GM13977 (cell line): ENCODE results near the gene HERC2.
"Not testable (repeated sequence)": the region's sequence is repeated elsewhere in the genome, so short reads cannot be mapped to it uniquely, and the experiment has no call there.

Source experiments
- DNase-seq: peaks from one replicate; pipeline ENCODE4 v3.0.0; 2012; ENCODE audit warnings: low spot score
- in situ Hi-C: fragments of 300-500 bp; cut with MboI; formaldehyde crosslinking; loops from one replicate; pipeline ENCODE4 v1.12.0; 2022; ENCODE audit warnings: low sequenced_read_pairs, low pct_unique_long_range_greater_than_20kb, mixed read lengths, inconsistent platforms; ENCODE audit not compliant: unreplicated experiment
- TF ChIP-seq, protein P1 (sequence below): IDR thresholded peaks from 2 replicates; pipeline ENCODE4 v1.5.1; 2012; ENCODE audit warnings: mild to moderate bottlenecking, control low read depth; ENCODE audit not compliant: insufficient read depth; ENCODE audit errors: extremely low read depth, missing control alignments

HERC2 gene

DNA sequence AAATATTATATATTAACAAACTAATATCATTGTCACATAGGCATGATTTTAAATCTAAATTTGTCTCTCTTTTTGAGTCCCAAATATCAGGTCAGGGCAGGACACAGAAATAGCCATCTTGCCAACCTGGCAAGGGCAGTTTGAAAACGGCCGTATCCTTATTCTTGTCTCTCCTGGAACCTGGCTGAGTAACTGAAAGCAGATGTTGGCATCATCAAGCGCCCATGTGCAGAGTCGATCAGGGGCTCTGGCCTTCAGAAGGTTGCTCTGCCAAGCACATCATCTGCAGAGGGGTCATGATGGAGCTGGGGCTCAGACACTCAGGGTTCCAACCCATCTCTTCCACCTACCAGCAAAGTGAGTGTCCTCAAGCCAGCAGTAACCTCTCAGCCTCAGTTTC lies 167.7 kb downstream of the HERC2 start:
- TF ChIP-seq, protein P1, sequence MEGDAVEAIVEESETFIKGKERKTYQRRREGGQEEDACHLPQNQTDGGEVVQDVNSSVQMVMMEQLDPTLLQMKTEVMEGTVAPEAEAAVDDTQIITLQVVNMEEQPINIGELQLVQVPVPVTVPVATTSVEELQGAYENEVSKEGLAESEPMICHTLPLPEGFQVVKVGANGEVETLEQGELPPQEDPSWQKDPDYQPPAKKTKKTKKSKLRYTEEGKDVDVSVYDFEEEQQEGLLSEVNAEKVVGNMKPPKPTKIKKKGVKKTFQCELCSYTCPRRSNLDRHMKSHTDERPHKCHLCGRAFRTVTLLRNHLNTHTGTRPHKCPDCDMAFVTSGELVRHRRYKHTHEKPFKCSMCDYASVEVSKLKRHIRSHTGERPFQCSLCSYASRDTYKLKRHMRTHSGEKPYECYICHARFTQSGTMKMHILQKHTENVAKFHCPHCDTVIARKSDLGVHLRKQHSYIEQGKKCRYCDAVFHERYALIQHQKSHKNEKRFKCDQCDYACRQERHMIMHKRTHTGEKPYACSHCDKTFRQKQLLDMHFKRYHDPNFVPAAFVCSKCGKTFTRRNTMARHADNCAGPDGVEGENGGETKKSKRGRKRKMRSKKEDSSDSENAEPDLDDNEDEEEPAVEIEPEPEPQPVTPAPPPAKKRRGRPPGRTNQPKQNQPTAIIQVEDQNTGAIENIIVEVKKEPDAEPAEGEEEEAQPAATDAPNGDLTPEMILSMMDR: no peak
- in situ Hi-C loops: no loop called here
- DNase-seq: no peak

DNA sequence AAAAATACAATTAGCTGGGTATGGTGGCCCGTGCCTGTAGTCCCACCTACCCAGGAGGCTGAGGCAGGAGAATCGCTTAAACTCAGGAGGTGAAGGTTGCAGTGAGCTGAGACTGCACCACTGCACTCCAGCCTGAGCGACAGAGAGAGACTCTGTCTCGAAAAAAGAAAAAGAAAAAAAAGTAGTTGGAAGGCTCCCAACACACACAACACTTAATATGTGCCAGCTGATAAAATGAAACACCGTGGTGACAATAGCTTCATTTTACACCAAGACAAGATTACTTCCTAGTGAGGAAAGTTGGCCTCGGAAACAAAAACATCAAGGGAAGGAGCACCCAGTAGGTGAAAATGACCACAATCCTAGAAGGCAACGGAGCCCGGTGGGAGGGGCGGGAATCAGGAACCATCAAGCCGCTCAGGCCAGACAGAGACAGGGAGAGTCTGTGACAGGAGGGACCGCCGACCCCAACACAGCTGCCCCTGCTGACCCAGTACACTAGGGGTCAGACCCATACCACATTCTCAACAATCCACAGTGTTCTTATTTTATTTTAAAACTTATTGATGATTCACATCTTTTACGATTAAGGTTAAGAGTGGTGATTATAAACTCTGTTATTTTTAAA lies 168.4 kb downstream of the HERC2 start:
- TF ChIP-seq, protein P1: no peak
- DNase-seq: no peak
- in situ Hi-C loops: no loop called here

DNA sequence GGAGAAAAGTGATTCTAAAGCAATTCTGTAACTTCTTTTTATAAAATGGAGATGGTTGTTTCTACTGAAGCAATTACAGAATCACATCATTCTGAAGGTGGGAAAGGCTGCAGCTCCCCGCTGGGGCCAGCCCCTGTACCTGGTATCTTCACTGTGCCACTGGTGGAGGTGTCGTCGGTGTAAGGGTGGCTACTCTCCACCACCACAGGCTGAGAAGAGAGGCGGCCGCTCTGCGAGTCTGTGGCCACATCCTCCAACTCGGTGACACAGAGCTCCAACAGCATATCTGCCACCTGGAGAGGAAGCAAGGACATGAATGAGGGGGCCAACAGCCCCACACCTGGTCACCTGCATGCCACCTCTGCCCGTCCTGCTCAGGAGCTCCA lies 169.4 kb downstream of the HERC2 start:
- in situ Hi-C loops, DNase-seq: not testable (repeated sequence)

DNA sequence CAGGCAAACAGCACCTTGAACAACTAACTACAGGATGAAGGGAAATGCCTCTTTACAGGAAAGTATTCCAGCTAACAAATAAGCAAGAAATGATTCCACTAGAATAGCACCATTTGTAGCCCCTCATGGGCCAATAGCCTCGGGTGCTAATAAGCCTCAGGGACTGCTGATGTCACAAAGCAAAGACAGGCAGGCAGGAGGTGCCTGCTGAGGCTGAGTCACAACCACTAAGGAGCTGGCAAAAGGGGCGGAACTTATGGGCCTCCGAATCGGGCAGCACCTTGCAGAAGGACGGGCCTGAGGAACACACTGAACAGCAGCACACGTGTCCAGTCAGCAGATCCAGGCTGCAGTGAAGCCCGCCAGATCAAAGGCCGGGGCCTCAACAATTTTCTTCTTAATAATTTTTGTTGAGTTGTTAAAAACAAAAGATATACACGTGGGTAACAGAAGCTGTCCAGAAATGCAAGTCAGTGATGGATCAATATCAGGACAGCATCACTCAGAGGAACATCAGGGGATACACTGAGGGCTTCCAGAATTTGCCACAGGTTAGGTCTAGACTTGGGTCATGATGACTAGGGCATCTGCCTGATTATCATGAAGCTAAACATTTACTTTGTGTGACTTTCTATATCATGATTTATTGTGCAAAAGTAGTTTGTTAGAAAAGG lies 170.0 kb downstream of the HERC2 start:
- DNase-seq, in situ Hi-C loops: not testable (repeated sequence)

DNA sequence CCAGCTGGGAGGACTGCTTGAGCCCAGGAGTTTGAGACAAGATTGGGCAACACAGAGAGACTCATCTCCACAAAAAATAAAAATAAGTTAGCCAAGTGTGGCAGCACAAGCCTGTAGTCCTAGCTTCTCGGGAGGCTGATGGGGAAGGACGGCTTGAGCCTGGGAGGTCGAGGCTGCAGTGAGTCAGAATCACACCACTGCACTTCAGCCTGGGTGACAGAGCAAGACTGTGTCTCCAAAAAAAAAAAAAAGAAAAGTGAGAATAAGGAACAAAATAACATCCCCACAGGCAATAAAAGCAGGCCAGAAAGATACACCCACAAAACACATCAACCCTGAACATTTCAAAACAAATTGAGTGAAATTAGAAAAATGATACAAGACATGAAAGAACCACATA lies 174.2 kb downstream of the HERC2 start:
- in situ Hi-C loops: no loop called here
- DNase-seq: no peak
- TF ChIP-seq, protein P1: no peak

DNA sequence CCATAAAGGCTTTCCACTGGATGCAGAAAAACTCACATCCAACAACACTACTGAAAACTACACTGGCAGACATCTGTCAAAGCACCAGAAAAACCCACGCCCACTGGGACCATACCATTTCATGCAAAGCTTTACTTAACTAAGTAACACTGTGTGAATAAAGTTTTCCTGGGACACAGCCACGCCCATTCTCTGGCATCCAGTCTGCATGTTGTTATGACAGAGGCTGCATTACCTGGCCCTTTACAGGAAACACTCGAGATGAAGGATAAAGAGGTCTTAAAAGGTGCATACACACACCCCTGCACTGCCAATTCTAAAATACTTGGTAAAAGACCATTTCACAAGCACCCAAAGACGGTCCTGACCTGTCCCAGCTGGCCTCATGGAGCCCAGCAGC lies 176.6 kb downstream of the HERC2 start:
- in situ Hi-C loops, DNase-seq: not testable (repeated sequence)

DNA sequence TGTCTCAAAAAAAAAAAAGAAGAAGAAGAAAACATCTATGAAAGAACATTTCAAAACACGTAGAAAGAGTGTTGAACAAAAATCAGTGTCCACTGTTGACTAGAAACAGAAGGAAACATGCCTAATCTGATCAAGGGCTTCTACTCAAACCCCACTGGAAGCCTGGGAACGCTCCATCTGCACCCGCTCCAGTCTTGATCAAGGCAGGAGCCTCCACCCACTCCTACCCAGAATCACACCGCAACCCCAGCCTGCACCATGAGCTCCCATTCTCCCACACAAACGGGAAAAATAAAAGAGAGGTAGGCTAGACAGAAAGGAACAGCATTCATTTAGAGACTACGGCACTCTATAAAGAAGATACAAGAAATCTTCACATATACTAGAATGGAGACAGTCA lies 181.9 kb downstream of the HERC2 start:
- TF ChIP-seq, protein P1: no peak
- in situ Hi-C loops: no loop called here
- DNase-seq: no peak

DNA sequence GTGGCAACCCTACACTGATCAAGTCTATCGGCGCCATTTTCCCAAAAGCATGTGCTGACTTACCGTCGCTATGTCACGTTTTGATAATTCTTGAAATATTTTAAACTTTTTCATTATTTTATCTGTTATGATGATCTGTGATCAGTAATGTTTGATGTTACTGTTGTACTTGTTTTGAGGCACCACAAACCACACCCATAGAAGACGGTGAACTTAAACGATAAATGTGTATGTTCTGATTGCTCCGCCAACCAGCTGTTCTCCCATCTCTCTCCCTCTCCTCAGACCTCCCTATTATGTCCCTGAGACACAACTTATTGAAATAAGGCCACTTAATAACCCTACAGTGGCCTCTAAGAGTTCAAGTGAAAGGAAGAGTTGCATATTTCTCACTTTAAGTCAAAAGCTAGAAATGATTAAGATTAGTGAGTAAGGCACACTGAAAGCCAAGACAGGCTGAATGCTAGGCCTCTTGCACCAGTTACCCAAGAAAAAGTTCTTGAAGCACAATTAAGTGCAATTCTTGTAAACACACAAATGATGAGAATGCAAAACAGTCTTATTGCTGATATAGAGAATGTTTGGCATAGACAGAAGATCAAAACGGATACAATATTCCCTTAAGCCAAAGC lies 184.5 kb downstream of the HERC2 start:
- DNase-seq, in situ Hi-C loops: not testable (repeated sequence)

DNA sequence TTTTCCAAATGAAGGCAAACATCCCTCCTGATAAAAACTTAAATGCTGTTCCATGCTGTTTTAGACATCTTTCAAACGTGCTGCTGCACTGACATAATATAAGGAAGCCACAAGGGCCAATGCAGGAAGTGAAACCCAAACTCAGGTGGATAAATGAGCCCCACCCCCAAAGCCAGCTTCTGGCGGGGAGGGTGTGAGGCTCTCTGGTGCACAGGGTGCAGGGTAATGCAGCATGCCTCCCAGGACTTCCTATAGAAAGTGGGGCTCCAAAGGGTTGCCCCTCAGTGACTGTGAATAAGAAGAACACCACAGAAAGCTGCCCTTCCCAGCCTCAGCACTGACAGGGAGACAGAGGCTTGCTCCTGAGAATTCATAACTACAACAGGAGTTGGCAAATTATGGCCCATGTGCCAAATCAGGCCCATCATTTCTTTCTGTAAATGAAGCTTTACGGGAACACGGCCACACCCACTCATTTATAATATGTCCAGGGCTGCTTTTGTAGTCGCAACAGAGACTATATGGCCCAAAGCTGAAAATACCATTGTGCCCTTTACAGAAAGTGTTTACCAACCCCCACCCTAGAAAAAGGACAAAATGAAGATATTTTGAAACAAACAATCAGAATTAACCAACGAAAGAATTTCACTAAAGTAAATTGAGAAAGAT lies 185.6 kb downstream of the HERC2 start:
- in situ Hi-C loops: not testable (repeated sequence)

More for the DNA sequence above, 185.6 kb downstream of the HERC2 start:
- DNase-seq: not testable (repeated sequence)
